Activated T-cell treated with anti-CD3 and anti-CD28 coated beads, Interleukin-2, amount 50 U/mL, for 72 hours (primary cell): ENCODE measurements around the gene ANGPTL2. TPM values are rescaled to one million over a fixed set of nuclear protein-coding genes. Genes with fewer than 3 reads are reported as not detected.

Experiments
- ATAC-seq, 2 donors: fragments of 150-1000 bp; cut with Tn5 transposase; replicated peaks in 1 of 2; 2 replicates each; pipeline ENCODE4 v1.10.0; 2021; ENCODE audit warnings: moderate library complexity in 2 of 2, mild to moderate bottlenecking in 1 of 2
- DNase-seq, 2 donors: peaks; one replicate each; pipeline ENCODE4 v3.0.0; 2021 to 2022; ENCODE audit warnings: mixed read lengths in 1 of 2
- H3K27ac Mint-ChIP-seq: one replicate; pipeline ENCODE4 v1.8.0; 2022; ENCODE audit warnings: mild to moderate bottlenecking, moderate library complexity, mixed read lengths
- H3K27me3 Mint-ChIP-seq: one replicate; pipeline ENCODE4 v1.8.0; 2022; ENCODE audit warnings: low read depth, mixed read lengths
- H3K36me3 Mint-ChIP-seq, 2 donors: one replicate each; pipeline ENCODE4 v1.8.0; 2022; ENCODE audit warnings: mixed read lengths in 2 of 2, mild to moderate bottlenecking in 1 of 2; ENCODE audit not compliant: insufficient read depth in 2 of 2
- H3K4me1 Mint-ChIP-seq: one replicate; pipeline ENCODE4 v1.8.0; 2022; ENCODE audit warnings: low read depth, mixed read lengths
- H3K4me3 Mint-ChIP-seq, 2 donors: one replicate each; pipeline ENCODE4 v1.8.0; 2022; ENCODE audit warnings: mild to moderate bottlenecking in 2 of 2, mixed read lengths in 2 of 2, moderate library complexity in 2 of 2
- H3K9me3 Mint-ChIP-seq, 2 donors: one replicate each; pipeline ENCODE4 v1.8.0; 2022; ENCODE audit warnings: mixed read lengths in 2 of 2
- total RNA-seq, 2 donors: library from RNA; stranded (reverse); gene quantifications; one replicate each; pipeline ENCODE4 v1.2.3, GENCODE V29; 2022

ANGPTL2 gene
- total RNA-seq, 2 donors from 2014 or later, result not detected

GRCh38 chr9:127129073-127129717, 6.8 kb upstream of the ANGPTL2 start:
- Mint-ChIP-seq H3K9me3 (no peaks in the 10 kb centered on the region), H3K4me3 (no peak overlapping the region), H3K36me3 (no peaks in the 10 kb centered on the region), H3K27ac (no peak overlapping the region), H3K4me1 (no peaks in the 10 kb centered on the region), H3K27me3 (peaks cover 33% of the 10 kb centered on the region)
- ATAC-seq (no peak), DNase-seq (no peak)

GRCh38 chr9:127128341-127129072, 6.1 kb upstream of the ANGPTL2 start:
- no peaks in the 10 kb centered on the region for H3K36me3 Mint-ChIP-seq
- no peak for DNase-seq
- H3K27me3 Mint-ChIP-seq, result peaks cover 40% of the 10 kb centered on the region
- H3K9me3 Mint-ChIP-seq, result no peaks in the 10 kb centered on the region
- no peak overlapping the region for H3K27ac Mint-ChIP-seq
- H3K4me3 Mint-ChIP-seq, result no peak overlapping the region
- peak in 1 of 2 donors; percentile 35 for ATAC-seq
- no peaks in the 10 kb centered on the region for H3K4me1 Mint-ChIP-seq

- Mint-ChIP-seq H3K4me3 (no peak overlapping the region), H3K36me3 (no peaks in the 10 kb centered on the region), H3K9me3 (no peaks in the 10 kb centered on the region), H3K27ac (no peak overlapping the region), H3K27me3 (peaks cover 55% of the 10 kb centered on the region), H3K4me1 (no peaks in the 10 kb centered on the region)
- DNase-seq, result no peak
- ATAC-seq, result no peak
Observed at GRCh38 chr9:127126971-127127370, 4.5 kb upstream of the ANGPTL2 start.

- Mint-ChIP-seq H3K9me3 (no peaks in the 10 kb centered on the region), H3K4me1 (no peaks in the 10 kb centered on the region), H3K4me3 (no peak overlapping the region), H3K27me3 (peaks cover 77% of the 10 kb centered on the region), H3K27ac (no peak overlapping the region), H3K36me3 (no peaks in the 10 kb centered on the region)
- ATAC-seq (no peak), DNase-seq (no peak)
Observed at GRCh38 chr9:127124792-127125191, 2.4 kb upstream of the ANGPTL2 start.

- ATAC-seq, result no peak
- H3K27me3 Mint-ChIP-seq, result peaks cover 82% of the 10 kb centered on the region
Observed at GRCh38 chr9:127124111-127124531, 1.7 kb upstream of the ANGPTL2 start.

GRCh38 chr9:127123064-127123890, 842 bp upstream of the ANGPTL2 start:
- Mint-ChIP-seq H3K27me3 (peaks cover 87% of the 10 kb centered on the region), H3K36me3 (no peaks in the 10 kb centered on the region), H3K4me3 (peak overlapping the region in 1 of 2 donors; percentile 52), H3K4me1 (no peaks in the 10 kb centered on the region), H3K9me3 (no peaks in the 10 kb centered on the region), H3K27ac (no peak overlapping the region)
- no peak for DNase-seq
- no peak for ATAC-seq

More at GRCh38 chr9:127124111-127124531, 1.7 kb upstream of the ANGPTL2 start:
- Mint-ChIP-seq H3K9me3 (no peaks in the 10 kb centered on the region), H3K4me1 (no peaks in the 10 kb centered on the region), H3K36me3 (no peaks in the 10 kb centered on the region), H3K27ac (no peak overlapping the region), H3K4me3 (no peak overlapping the region)
- no peak for DNase-seq

- H3K27me3 Mint-ChIP-seq, result peaks cover 86% of the 10 kb centered on the region
Observed at GRCh38 chr9:127121628-127122175, 733 bp downstream of the ANGPTL2 start.

GRCh38 chr9:127119320-127119709, 3.1 kb downstream of the ANGPTL2 start:
- Mint-ChIP-seq H3K4me1 (peaks cover 15% of the 10 kb centered on the region), H3K9me3 (no peaks in the 10 kb centered on the region), H3K4me3 (no peak overlapping the region), H3K36me3 (no peaks in the 10 kb centered on the region), H3K27ac (no peak overlapping the region), H3K27me3 (peaks cover 62% of the 10 kb centered on the region)
- no peak for ATAC-seq
- no peak for DNase-seq

More at GRCh38 chr9:127121628-127122175, 733 bp downstream of the ANGPTL2 start:
- H3K27ac Mint-ChIP-seq, result no peak overlapping the region
- H3K9me3 Mint-ChIP-seq, result no peaks in the 10 kb centered on the region
- H3K4me3 Mint-ChIP-seq, result no peak overlapping the region
- ATAC-seq (no peak), DNase-seq (no peak)
- no peaks in the 10 kb centered on the region for H3K36me3 Mint-ChIP-seq
- peaks cover 8% of the 10 kb centered on the region for H3K4me1 Mint-ChIP-seq

GRCh38 chr9:127118597-127119319, 3.7 kb downstream of the ANGPTL2 start:
- Mint-ChIP-seq H3K4me3 (no peak overlapping the region), H3K4me1 (peaks cover 15% of the 10 kb centered on the region), H3K27ac (no peak overlapping the region), H3K9me3 (no peaks in the 10 kb centered on the region), H3K36me3 (no peaks in the 10 kb centered on the region), H3K27me3 (peaks cover 57% of the 10 kb centered on the region)
- DNase-seq (no peak), ATAC-seq (no peak)

- Mint-ChIP-seq H3K27ac (no peak overlapping the region), H3K36me3 (no peaks in the 10 kb centered on the region)
Observed at GRCh38 chr9:127117801-127118200, 4.6 kb downstream of the ANGPTL2 start.

GRCh38 chr9:127116957-127117356, 5.5 kb downstream of the ANGPTL2 start:
- ATAC-seq, result peak in 1 of 2 donors; percentile 17
- H3K9me3 Mint-ChIP-seq, result no peaks in the 10 kb centered on the region

More at GRCh38 chr9:127117801-127118200, 4.6 kb downstream of the ANGPTL2 start:
- ATAC-seq (no peak), DNase-seq (no peak)
- peaks cover 47% of the 10 kb centered on the region for H3K27me3 Mint-ChIP-seq
- peaks cover 15% of the 10 kb centered on the region for H3K4me1 Mint-ChIP-seq
- no peaks in the 10 kb centered on the region for H3K9me3 Mint-ChIP-seq
- no peak overlapping the region for H3K4me3 Mint-ChIP-seq

GRCh38 chr9:127116088-127116726, 6.2 kb downstream of the ANGPTL2 start:
- H3K27me3 Mint-ChIP-seq, result peaks cover 31% of the 10 kb centered on the region
- DNase-seq, result no peak
- no peak overlapping the region for H3K27ac Mint-ChIP-seq
- peaks cover 15% of the 10 kb centered on the region for H3K4me1 Mint-ChIP-seq
- H3K4me3 Mint-ChIP-seq, result no peak overlapping the region
- no peaks in the 10 kb centered on the region for H3K36me3 Mint-ChIP-seq
- no peak for ATAC-seq
- H3K9me3 Mint-ChIP-seq, result no peaks in the 10 kb centered on the region

More at GRCh38 chr9:127116957-127117356, 5.5 kb downstream of the ANGPTL2 start:
- DNase-seq, result no peak
- Mint-ChIP-seq H3K4me1 (peaks cover 15% of the 10 kb centered on the region), H3K27ac (no peak overlapping the region), H3K27me3 (peaks cover 39% of the 10 kb centered on the region), H3K36me3 (no peaks in the 10 kb centered on the region), H3K4me3 (no peak overlapping the region)
